K562 (cell line): ENCODE measurements around the gene TFE3. TPM values are rescaled to one million over a fixed set of nuclear protein-coding genes. Genes with fewer than 3 reads are reported as not detected.

ENCODE experiments used
- GABPB1 ChIP-seq: sonication (generic); formaldehyde crosslinking; IDR thresholded peaks from 2 replicates; pipeline ENCODE4 v1.8.0; 2022; ENCODE audit warnings: mild to moderate bottlenecking, missing genetic modification reagents
- GATAD2A ChIP-seq: fragments of 450-650 bp; IDR thresholded peaks from 2 replicates; pipeline ENCODE4 v1.6.1; 2017
- HDAC3 ChIP-seq: fragments of 450-650 bp; IDR thresholded peaks from 2 replicates; pipeline ENCODE4 v1.6.1; 2018; ENCODE audit warnings: borderline replicate concordance, mild to moderate bottlenecking, moderate library complexity; ENCODE audit not compliant: partially characterized antibody
- KDM5B ChIP-seq: fragments of 200-600 bp; sonication (generic); IDR thresholded peaks from 2 replicates; pipeline ENCODE4 v1.6.1; 2012; ENCODE audit warnings: low read depth, mild to moderate bottlenecking, moderate library complexity, low read length, control low read depth, inconsistent platforms; ENCODE audit not compliant: insufficient replicate concordance
- MEIS2 ChIP-seq: fragments of 450-650 bp; IDR thresholded peaks from 2 replicates; pipeline ENCODE4 v1.6.1; 2014; ENCODE audit warnings: mild to moderate bottlenecking; ENCODE audit not compliant: partially characterized antibody
- NRF1 ChIP-seq, 2 experiments: fragments of 450-650 bp; IDR thresholded peaks in 1 of 2; conservative IDR thresholded peaks in 1 of 2; 2 replicates each; pipeline ENCODE4 v1.6.1; 2014; ENCODE audit warnings: mild to moderate bottlenecking in 2 of 2
- PHF21A ChIP-seq: fragments of 450-650 bp; IDR thresholded peaks from 2 replicates; pipeline ENCODE4 v1.6.1; 2017; ENCODE audit warnings: low read depth, borderline replicate concordance
- POLR2AphosphoS5 ChIP-seq: IDR thresholded peaks from 2 replicates; pipeline ENCODE4 v1.6.1; 2011; ENCODE audit warnings: mild to moderate bottlenecking, low read depth, low read length, moderate library complexity; ENCODE audit not compliant: control insufficient read depth, insufficient read depth
- PREB ChIP-seq: sonication (generic); formaldehyde crosslinking; IDR thresholded peaks from 2 replicates; pipeline ENCODE4 v1.8.1; 2023; ENCODE audit warnings: mild to moderate bottlenecking, missing genetic modification reagents
- RBM15 ChIP-seq: fragments of 200-400 bp; formaldehyde crosslinking; IDR thresholded peaks from 2 replicates; pipeline ENCODE4 v1.6.1; 2018; ENCODE audit warnings: mild to moderate bottlenecking, low read length, moderate library complexity; ENCODE audit not compliant: insufficient read depth
- SMARCA4 ChIP-seq: fragments of 450-650 bp; IDR thresholded peaks from 2 replicates; pipeline ENCODE4 v1.6.1; 2016
- SRF ChIP-seq, 2 experiments: fragments of 250-450, 450-650 bp in 1 of 2; sonication (Bioruptor Pico) in 1 of 2; sonication (generic) in 1 of 2; formaldehyde crosslinking; IDR thresholded peaks; 2 replicates each; pipeline versions ENCODE4 v1.5.0 to v1.5.1; 2020 to 2022; ENCODE audit warnings: mild to moderate bottlenecking in 1 of 2, missing genetic modification reagents in 1 of 2
- STAT6 ChIP-seq: sonication (generic); formaldehyde crosslinking; IDR thresholded peaks from 2 replicates; pipeline ENCODE4 v1.8.1; 2023; ENCODE audit warnings: mild to moderate bottlenecking, missing genetic modification reagents
- TBL1XR1 ChIP-seq, 2 experiments: IDR thresholded peaks; 2 replicates each; pipeline ENCODE4 v1.6.1; 2012; ENCODE audit warnings: improper control_type of control experiment in 2 of 2, low read length in 2 of 2, mild to moderate bottlenecking in 1 of 2
- TEAD2 ChIP-seq: fragments of 450-650 bp; IDR thresholded peaks from 2 replicates; pipeline ENCODE4 v1.6.1; 2016; ENCODE audit warnings: missing genetic modification characterization, control low read depth, missing compliant biosample characterization
- TGIF2 ChIP-seq: sonication (generic); formaldehyde crosslinking; IDR thresholded peaks from 2 replicates; pipeline ENCODE4 v1.8.1; 2022; ENCODE audit warnings: mild to moderate bottlenecking, missing genetic modification reagents, moderate library complexity
- TRIM28 ChIP-seq: fragments of 450-650 bp; IDR thresholded peaks from 2 replicates; pipeline ENCODE4 v1.6.1; 2017
- XRCC3 ChIP-seq: fragments of 450-650 bp; IDR thresholded peaks from 2 replicates; pipeline ENCODE4 v1.6.1; 2017; ENCODE audit warnings: mild to moderate bottlenecking, moderate library complexity
- ZNF143 ChIP-seq: sonication (generic); formaldehyde crosslinking; IDR thresholded peaks from 2 replicates; pipeline ENCODE4 v1.9.0; 2022; ENCODE audit warnings: mild to moderate bottlenecking, missing genetic modification reagents
- ZNF174 ChIP-seq: fragments of 250-450 bp; sonication (Bioruptor Pico); IDR thresholded peaks from 2 replicates; pipeline ENCODE4 v1.4.0; 2020; ENCODE audit warnings: mild to moderate bottlenecking
- ZNF212 ChIP-seq: fragments of 450-650 bp; formaldehyde crosslinking; IDR thresholded peaks from 2 replicates; pipeline ENCODE4 v1.4.0; 2020; ENCODE audit warnings: mild to moderate bottlenecking
- ZNF311 ChIP-seq: fragments of 250-450 bp; sonication (Bioruptor Pico); IDR thresholded peaks from 2 replicates; pipeline ENCODE4 v1.4.0; 2020; ENCODE audit warnings: mild to moderate bottlenecking, moderate library complexity
- ZNF398 ChIP-seq: fragments of 250-450 bp; sonication (Bioruptor Pico); IDR thresholded peaks from 2 replicates; pipeline ENCODE4 v1.8.0; 2021; ENCODE audit warnings: moderate library complexity, mild to moderate bottlenecking, inconsistent platforms
- ZNF445 ChIP-seq: fragments of 250-450 bp; sonication (Bioruptor Pico); IDR thresholded peaks from 2 replicates; pipeline ENCODE4 v1.4.0; 2020; ENCODE audit warnings: low read depth, mild to moderate bottlenecking, moderate library complexity
- ZNF696 ChIP-seq: fragments of 250-450 bp; sonication (Bioruptor Pico); conservative IDR thresholded peaks from 2 replicates; pipeline ENCODE4 v1.4.0; 2020; ENCODE audit warnings: mild to moderate bottlenecking, moderate library complexity
- polyA plus RNA-seq, 8 experiments: library from polyadenylated mRNA; depleted of rRNA in 4 of 8; stranded (reverse) in 5 of 8; unstranded in 3 of 8; fragments of >200 nt; fragmentation: Nextera tagmentation in 2 of 8; fragmentation: Illumina TruSeq in 1 of 8; extraction: Ambion mirVana in 2 of 8; extraction: Trizol in 1 of 8; gene quantifications; 2 replicates each; pipeline versions ENCODE4 v1.2.1 to v1.2.3, GENCODE V29; 2011 to 2014; ENCODE audit warnings: inconsistent platforms in 1 of 8, missing spikeins in 1 of 8
- total RNA-seq, 7 experiments: library from RNA; depleted of rRNA in 6 of 7; stranded (reverse); fragments of >200 nt in 6 of 7; fragmentation: Illumina TruSeq in 2 of 7; extraction: Trizol in 2 of 7; gene quantifications; 2 replicates each; pipeline versions ENCODE4 v1.2.1 to v1.2.3, GENCODE V29; 2011 to 2021; ENCODE audit warnings: low replicate concordance in 1 of 7

Gene TFE3
- total and polyA plus RNA-seq, 9 of the 15 experiments (the other 6 are each of a cell fraction or from before 2014, with no cell fraction given): 1.9 to 20.3 (median 11.9) TPM

GRCh38 chrX:49043220-49043986 lies at the start of gene TFE3 (continued):
- TF ChIP-seq HDAC3 (no peak), GATAD2A (no peak), KDM5B (no peak), TEAD2 (tag) (no peak), TRIM28 (no peak), XRCC3 (no peak), ZNF696 (CRISPR knock-in tag) (no peak), PHF21A (no peak), ZNF311 (CRISPR knock-in tag) (no peak), POLR2AphosphoS5 (0 out of 2 replicates have a peak, but pooled peaks have one; percentile 20), TGIF2 (CRISPR knock-in tag) (no peak), PREB (CRISPR knock-in tag) (no peak), SMARCA4 (no peak), STAT6 (CRISPR knock-in tag) (no peak), TBL1XR1 (IDR thresholded peaks at IDR 0.05; ENCODE audit: low read length in 2 of 2) (0 out of 4 replicates have a peak, but pooled peaks of 1 of the 2 experiments have one; percentile 26), ZNF398 (CRISPR knock-in tag) (no peak), RBM15 (no peak), NRF1 (conservative IDR thresholded peaks at IDR 0.05 in 1 of 2, IDR thresholded peaks at IDR 0.05 in 1 of 2) (peak; percentile 99), MEIS2 (peak; percentile 83), SRF (CRISPR knock-in tag; IDR thresholded peaks at IDR 0.05) (0 out of 4 replicates have a peak, but pooled peaks of 1 of the 2 experiments have one; percentile 25), ZNF212 (CRISPR knock-in tag) (no peak), GABPB1 (CRISPR knock-in tag) (peak; percentile 87), ZNF174 (CRISPR knock-in tag) (no peak), ZNF143 (CRISPR knock-in tag) (no peak), ZNF445 (no peak)
